GM10266 (cell line): Measurements from ENCODE around the gene PIGB.

Experiments used
- DNase-seq: peaks from one replicate; pipeline ENCODE4 v3.0.0; 2012; ENCODE audit errors: extremely low spot score
- TF ChIP-seq, protein P1 (sequence below): IDR thresholded peaks from 2 replicates; pipeline ENCODE4 v1.5.1; 2012; ENCODE audit warnings: mild to moderate bottlenecking, low read depth; ENCODE audit not compliant: control insufficient read depth, insufficient read depth; ENCODE audit errors: missing control alignments

The PIGB gene

DNA sequence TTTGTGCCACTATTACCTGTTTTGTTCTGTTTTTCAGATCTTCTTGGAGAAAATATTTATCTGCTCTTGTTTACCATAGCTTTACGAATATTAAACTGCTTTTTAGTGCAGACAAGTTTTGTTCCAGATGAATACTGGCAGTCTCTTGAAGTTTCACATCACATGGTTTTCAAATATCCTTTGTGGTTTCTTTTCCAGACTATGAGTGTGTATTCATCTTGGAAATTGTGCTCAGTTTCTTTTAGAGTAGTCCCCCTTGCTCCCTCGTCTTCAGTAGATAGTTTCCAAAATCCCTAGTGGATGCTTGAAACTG, 1.2 kb downstream of the PIGB start:
- no peak for DNase-seq
- TF ChIP-seq, protein P1, sequence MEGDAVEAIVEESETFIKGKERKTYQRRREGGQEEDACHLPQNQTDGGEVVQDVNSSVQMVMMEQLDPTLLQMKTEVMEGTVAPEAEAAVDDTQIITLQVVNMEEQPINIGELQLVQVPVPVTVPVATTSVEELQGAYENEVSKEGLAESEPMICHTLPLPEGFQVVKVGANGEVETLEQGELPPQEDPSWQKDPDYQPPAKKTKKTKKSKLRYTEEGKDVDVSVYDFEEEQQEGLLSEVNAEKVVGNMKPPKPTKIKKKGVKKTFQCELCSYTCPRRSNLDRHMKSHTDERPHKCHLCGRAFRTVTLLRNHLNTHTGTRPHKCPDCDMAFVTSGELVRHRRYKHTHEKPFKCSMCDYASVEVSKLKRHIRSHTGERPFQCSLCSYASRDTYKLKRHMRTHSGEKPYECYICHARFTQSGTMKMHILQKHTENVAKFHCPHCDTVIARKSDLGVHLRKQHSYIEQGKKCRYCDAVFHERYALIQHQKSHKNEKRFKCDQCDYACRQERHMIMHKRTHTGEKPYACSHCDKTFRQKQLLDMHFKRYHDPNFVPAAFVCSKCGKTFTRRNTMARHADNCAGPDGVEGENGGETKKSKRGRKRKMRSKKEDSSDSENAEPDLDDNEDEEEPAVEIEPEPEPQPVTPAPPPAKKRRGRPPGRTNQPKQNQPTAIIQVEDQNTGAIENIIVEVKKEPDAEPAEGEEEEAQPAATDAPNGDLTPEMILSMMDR, result no peak

DNA sequence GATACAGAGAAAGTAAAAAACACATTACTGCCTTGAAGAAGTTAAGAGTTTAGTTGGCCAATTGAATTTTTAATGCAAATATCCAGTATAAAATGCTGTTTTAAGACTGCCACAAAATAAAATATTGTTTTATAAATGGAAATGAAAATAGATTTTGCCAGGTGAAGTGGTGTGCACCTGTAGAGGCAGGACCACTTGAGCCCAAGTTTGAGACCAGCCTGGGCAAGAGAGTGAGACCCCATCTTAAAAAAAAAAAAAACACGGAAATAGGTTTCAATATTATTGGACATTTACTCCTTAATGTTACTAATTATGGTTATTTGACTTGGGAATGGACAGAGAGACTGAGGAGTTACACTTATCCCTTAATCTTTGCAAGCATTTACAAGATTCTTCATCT, 1.9 kb downstream of the PIGB start:
- no peak for DNase-seq
- TF ChIP-seq, protein P1, result no peak

DNA sequence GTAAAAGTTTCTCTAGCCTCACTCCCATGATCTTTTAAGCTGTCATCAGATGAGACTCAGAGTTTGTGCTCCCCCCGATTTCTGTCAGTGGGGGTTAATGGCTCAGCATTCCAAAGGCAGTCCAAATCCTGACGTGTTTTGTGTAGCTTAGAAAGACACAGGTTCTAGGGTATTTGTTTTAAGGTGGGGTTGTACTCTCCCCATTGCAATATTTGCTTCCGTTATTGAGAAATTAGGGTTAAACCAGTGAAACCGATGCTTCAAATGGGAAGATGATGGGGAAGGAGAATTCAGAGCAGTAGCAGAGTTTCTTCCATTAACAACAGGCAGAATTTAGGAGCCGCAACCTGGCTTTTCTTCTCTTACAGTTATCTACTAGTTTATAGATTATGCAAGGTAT, 3.4 kb downstream of the PIGB start:
- TF ChIP-seq, protein P1, result no peak
- DNase-seq, result no peak

DNA sequence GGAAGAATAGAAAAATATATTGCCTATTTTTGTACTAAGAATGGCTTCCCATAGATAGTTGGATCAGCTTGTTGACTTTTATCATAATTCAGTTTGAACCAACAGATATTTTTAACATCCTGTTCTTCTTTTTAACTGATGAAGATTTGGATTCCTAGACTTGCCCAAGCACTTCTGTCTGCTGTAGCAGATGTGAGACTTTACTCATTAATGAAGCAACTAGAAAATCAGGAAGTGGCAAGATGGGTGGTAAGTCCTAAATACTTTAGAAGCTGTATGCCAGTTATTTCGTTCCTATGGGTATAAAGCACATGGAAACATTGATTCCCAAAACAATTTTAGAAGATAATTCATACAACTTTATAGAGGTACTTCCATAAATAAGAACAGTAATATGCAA, 8.4 kb downstream of the PIGB start:
- no peak for DNase-seq
- TF ChIP-seq, protein P1, result no peak

DNA sequence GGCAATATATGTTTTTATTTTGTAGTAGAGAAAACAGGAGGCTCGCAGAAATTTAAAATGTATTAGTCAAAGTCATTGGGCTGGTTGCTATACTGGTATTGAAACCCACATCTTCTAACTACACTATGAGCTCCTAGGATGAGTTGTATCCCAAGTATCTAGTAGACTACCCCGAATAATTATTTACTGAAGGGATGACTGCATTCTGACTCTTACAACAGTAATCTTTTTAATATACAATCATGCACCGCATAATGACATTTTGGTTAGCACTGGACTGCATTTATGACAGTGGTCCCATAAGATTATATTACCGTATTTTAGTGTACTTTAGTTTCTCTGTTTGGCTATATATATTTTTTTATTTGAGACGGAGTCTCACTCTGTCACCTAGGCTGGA, 15.3 kb downstream of the PIGB start:
- TF ChIP-seq, protein P1, result no peak
- DNase-seq, result no peak

DNA sequence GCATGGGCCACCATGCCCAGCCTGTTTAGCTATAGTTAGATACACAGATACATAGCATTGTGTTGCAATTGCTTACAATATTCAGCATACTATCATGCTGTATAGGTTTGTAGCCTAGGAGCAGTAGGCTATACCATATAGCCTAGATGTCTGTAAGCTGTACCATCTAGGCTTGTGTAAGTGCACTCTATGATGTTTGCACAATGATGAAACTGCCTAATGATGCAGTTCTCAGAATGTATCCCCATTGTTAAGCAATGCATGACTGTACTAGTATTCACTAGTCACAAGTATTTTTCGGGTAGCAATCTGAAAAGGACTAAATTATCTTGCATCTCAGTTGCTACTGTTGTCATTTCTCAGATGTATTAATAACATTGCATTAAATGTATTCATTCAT, 16.0 kb downstream of the PIGB start:
- TF ChIP-seq, protein P1, result no peak
- DNase-seq, result no peak

DNA sequence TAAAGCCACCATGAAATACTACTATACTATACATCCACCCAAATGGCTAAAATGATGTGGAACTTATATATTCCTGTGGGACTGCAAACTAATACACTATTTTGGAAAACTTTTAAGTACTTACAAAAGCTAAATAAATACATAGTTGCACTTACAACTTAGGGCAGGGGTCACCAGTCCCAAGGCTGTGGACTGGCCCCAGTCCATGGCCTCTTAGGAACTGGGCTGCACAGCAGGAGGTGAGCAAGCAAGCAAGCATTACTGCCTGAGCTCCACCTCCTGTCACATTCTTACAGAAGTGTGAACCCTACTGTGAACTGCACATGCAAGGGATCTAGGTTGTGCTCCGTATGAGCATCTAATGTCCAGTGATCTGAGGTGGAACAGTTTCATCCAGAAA, 18.1 kb downstream of the PIGB start:
- DNase-seq, result no peak
- TF ChIP-seq, protein P1, result no peak
